AML-193 (cell line): Measurements from ENCODE around the gene WDR1.
A peak's percentile ranks its signal among the peaks of the same experiment; 100 is the strongest.

Experiments used
- DNase-seq, 2 experiments: peaks; one replicate each; lab custom pipeline; 2025; lab: John Stamatoyannopoulos, UW

WDR1 gene

DNA sequence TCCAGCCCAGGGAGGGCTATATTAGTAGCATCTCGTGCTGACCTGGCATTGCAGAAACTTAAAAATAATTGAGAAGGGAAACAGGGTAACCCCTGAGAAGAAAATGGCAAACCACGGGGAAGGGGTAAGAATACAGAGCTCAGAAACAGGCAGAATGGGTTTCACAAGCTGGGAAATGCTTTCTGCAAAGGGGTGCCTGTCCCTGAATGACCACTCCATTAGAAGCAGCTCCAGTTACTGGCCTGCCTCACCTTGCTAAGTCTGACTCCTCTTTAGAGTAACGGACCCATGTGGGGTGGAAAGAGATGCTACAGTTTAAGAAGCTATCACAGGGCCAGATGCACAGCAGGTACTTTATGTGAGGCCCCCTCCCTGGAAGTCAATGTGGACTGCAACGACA is 2.5 kb downstream of the WDR1 start:
- no peak for DNase-seq

DNA sequence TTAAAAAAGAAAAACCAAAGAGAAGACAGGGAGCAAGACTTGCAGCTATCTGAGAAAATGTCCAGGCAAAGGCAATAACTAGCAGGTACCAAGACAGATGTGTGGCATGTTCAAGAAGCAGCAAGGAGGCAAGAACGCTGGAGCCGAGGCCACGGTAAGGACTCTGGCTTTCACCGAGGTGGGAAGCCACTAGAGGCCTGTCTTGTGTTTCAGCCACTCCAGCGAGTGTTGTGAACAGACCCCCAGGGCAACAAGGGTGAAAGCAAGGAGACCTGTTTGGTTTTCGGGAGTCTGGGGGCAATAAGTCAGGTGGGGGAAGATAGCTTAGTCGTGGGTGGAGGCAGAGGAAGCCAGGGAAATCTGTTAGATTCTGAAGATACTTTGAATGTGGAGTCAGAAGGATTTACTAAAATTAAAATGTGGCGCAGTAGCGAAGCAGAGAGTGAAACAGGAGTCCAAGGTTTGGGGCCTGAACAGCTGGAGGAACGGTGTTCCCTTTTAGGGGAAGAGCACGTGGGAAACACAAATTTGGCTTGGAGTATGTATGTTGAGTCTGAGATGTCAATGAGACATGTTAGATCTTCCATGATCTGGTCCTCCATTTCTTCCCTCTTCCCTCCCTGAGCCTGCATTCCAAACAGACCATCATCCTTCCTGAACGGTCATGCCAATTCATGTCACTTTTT is 3.1 kb downstream of the WDR1 start:
- no peak for DNase-seq

GRCh38 chr4:10112658-10113284 is 3.8 kb downstream of the WDR1 start:
- no peak for DNase-seq

- DNase-seq = no peak
Measured at GRCh38 chr4:10111067-10111801, 5.4 kb downstream of the WDR1 start.

DNA sequence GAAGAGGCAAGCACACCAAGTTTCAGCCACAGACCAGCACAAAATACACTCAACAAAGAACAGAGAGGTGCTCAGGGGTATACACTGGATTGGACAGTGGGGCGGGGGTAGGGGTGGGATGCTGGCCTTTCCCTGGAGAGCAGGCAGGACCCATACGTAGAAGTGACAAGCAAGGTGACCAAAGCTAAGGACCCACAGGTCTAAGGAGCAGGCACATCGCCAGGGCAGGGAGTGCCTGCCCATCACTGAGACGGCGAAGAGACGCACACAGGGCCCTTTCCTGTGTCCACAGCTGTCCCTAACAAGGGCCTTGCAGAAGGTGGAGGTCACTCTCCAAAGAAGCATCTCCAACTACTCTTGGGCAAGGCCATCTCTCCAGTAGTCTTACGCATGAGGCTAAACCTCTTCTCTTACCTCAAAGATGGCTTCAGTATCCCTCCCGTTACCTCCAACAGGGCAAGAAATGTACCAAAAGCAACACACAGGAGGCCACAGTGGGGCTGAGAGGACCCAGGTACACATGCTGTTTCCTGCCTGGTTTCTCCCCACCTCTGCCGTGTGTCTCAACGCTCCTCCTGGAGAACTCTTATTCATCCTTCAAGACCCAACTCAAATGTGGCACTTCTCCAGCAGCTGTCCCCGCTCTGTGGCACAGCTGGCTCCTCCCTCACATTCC is 6.5 kb downstream of the WDR1 start:
- DNase-seq = no peak

DNA sequence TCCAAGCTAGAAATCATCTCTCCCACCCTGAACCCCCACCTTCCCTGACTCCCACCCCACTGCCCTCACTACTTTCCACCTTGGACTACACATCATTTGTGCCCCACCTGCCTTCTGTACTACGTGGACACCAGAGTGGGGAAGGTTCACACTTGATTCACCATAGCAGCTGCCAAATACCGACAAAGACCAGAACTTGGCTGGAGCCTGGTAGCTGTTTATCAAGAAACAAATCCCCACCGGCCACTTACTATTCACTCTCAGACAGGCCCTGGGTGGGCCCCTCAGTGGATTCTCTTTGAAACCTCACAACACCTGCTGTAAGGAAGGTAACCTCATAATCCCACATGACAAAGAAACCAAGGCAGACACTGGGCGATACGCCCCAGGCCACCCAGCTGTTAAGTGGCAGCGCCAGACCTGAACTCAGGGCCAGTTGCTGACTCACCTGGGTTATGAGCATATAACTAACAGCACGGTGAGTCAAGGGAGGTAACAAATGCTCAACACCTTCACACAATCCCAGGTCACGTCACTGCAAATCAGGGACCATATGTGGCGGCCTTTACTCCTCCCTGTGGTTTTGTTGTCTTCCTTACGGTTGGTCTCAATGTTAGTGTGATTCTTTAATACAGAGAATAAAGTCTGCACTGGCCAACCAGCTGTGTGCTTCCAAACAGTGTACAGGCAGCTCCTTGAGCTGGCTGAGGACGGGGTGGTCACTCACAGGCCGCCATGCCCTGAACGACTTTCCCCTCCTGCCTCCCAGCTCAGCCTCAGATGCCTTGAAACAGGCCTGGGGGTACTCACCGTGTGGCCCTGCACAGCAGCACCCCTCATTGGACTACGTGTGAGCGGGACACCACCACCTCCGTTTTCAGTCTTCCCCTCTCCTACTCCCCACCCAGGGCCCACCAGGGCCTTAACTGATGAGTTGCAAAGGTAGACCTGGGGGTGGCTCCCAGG is 7.5 kb downstream of the WDR1 start:
- DNase-seq = no peak

DNA sequence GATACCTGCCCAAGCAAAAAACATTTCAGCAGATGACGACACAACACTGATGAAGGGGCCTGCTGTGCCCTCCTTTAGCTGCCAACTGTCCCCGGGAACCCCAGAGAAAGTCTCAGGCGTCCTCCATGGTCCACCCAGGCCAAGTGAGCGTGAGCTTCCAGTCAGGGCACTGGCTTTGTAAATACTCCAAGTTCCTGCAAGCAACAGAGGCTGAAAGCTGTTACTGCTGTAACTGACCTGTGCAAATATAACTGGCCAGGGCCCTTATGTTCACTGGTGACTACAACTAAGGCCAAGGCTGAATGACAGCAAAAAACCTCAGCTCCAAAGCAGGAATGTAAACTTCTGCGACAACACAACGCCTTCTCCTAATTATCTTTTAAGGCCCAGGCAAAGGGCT is 8.2 kb downstream of the WDR1 start:
- DNase-seq = no peak

DNA sequence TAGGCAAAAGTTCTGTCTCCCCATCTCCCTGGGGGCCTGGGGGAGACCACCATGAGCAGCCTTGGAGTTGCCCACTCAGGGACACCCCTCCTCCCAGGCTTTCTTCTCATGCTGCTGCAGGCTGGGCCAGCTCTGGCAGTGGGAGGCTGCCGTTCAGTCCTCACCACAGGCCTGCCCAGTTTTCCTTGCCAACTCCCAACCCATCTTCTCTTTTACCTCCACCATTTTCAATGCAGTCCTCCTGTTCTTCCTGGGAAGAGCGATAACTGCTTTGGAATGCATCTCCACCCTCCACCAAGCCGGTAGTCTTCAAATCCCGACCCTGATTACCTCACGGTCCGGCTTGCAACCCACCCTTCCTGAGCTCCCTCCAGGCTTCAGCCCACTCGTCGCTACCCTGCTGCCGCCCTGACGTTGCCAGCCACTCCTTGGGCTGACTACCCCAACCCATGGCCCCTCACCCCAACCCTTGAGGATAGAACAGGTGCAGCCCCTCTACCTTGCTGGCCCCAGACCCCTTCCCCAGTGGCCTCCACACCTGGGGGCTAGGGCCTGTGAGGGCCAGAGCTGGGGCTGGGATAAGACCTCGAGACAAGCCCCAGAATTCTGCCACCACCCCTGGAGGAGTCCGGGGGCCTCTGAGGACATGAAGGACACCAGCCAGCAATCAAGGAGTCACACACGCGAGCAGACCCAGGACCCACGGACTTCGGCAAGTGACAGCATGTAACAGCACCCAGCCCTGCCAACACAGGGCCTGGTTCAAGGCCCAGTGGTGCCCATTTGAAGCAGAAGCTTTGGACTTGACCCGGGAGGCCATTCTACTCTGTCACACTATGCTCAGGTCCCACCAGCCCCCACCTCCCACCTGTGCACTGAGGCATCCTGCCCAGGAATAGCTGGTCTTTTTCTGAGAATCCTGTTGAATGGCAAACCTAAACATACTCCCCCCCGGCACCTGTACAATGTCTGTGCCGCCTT is 9.2 kb downstream of the WDR1 start:
- no peak for DNase-seq

- peak in 1 of 2 experiments; percentile 2 for DNase-seq
Measured at GRCh38 chr4:10106421-10107039, 10.1 kb downstream of the WDR1 start.

DNA sequence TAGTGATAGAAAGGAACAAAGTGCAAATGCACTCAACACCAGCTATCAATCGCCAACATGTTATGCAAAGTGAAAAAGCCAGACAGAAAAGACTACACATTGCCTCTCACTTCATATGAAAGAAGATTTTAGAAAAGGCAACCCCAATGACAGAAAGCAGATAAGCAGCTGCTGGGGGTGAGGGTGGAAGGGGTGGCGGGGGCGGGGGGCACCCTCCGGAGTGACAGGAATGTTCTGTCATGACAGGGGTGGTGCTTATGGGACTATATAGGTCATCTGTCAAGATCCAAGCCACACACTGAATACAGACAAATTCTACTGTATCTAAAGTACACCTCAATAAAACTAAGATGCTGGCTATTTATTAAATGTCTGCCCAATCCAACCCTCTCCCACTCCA is 10.7 kb downstream of the WDR1 start:
- DNase-seq = no peak

DNA sequence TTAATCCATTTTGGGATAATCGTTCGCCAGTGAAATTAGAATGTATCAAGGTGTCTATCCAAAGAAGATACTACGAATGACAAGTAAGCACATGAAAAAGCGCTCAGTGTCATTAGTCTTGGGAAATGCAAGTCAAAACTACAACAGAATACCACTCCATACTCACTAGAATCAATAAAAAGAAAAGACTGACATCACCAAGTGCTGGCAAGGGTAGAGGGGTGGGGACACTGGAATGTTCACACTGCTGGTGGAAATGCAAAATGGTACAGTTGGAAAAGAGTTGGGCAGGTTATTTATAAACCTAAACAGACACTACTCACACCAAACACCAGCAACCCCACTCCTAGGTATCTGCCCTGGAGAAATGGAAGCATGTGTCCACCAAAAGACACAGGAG is 11.2 kb downstream of the WDR1 start:
- no peak for DNase-seq

- no peak for DNase-seq
Measured at GRCh38 chr4:10104991-10105276, 11.7 kb downstream of the WDR1 start.

- DNase-seq = no peak
Measured at GRCh38 chr4:10104211-10104990, 12.2 kb downstream of the WDR1 start.

GRCh38 chr4:10102474-10103332 is 13.9 kb downstream of the WDR1 start:
- DNase-seq = no peak

DNA sequence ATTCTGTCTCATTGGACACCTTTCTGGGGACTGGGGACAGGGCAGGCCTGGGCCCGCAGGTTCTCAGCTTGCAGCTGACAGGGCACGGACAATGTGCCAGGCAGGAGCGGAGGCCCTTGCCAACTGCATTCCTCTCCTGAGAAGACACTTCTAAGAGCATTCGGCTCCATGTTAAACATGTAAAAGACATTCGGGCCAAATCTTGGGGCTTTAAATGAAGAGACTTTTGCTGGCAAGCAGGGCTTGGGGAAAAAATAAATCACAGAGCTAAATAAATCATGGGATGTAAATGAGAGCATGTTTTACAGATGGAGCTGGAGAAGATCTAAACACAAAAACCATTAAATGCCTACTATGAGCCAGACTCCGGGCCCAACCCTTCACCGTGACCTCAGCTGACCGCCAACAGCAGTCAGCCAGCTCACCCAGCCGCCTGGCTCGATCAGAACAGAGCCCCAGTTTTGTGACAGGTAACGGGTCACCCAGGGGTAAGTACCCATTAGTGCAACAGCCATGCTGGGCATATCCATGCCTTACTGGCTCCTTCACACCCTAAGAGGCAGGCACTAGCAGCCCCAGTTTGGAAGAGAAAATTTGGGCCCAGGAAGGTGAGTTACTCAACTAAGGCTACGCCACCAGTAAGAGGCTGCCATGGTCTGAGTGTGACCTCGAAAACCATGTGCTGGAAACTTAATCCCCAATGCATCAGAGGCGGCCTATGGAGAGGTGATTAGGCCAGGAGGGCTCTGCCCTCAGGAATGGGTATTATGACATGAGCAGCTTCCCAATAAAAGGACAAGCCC is 14.7 kb downstream of the WDR1 start:
- DNase-seq = no peak

DNA sequence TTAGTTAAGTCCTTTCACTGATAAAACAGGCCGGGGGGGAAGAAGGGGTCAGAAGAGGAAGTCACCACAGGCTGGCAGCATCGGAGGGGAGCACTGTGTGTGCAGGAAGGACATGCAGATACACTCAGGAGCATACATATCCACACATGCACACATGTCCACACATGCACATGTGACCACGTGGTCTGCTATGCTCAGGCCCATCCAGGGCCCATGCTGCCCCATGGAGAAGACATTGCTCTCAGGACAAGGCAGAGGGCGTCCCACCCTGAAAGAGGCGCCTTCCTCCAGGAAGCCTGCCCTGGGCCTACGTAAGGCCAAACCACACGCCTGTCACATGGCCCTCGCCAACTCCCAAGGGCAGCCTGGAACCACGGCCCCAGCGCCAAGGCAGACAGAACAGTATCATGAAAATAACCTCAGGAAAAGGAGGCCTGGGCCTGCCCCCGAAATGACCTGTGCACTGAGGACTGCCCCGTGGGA is 15.8 kb downstream of the WDR1 start:
- no peak for DNase-seq
